GM18519 (cell line): ENCODE measurements around the gene HHATL.

Experiments used
- ATAC-seq: cut with Tn5 transposase; IDR thresholded peaks from one replicate; pipeline ENCODE4 v1.9.1; 2021; ENCODE audit warnings: mild to moderate bottlenecking, moderate library complexity; ENCODE audit not compliant: unreplicated experiment, low FRiP score

Gene HHATL

GRCh38 chr3:42667523-42668412 is 34.8 kb downstream of the HHATL start:
- ATAC-seq, result no peak

DNA sequence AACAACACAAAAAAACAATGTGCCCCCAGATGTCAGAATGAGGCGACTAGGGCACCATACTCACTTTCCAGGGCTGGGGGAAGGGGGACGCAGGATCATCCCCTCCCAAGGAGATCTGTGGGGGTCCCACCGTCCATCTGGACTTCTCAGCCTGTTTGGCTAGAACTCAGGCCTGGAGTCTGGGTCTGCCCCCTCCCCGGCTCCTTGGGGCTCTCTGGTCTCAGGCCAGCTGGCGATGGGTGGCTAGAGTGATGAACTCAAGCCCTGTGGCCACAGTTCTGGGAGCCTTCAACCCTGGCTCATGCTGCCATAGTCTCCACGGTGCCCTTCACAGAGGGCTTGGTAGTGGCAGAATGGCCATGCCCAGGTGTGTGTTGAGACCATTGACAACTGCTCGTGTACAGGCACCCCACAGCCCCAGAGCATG is 35.5 kb downstream of the HHATL start:
- no peak for ATAC-seq

GRCh38 chr3:42666577-42666998 is 36.0 kb downstream of the HHATL start:
- ATAC-seq, result no peak

- no peak for ATAC-seq
Observed at GRCh38 chr3:42666022-42666421, 36.6 kb downstream of the HHATL start.

DNA sequence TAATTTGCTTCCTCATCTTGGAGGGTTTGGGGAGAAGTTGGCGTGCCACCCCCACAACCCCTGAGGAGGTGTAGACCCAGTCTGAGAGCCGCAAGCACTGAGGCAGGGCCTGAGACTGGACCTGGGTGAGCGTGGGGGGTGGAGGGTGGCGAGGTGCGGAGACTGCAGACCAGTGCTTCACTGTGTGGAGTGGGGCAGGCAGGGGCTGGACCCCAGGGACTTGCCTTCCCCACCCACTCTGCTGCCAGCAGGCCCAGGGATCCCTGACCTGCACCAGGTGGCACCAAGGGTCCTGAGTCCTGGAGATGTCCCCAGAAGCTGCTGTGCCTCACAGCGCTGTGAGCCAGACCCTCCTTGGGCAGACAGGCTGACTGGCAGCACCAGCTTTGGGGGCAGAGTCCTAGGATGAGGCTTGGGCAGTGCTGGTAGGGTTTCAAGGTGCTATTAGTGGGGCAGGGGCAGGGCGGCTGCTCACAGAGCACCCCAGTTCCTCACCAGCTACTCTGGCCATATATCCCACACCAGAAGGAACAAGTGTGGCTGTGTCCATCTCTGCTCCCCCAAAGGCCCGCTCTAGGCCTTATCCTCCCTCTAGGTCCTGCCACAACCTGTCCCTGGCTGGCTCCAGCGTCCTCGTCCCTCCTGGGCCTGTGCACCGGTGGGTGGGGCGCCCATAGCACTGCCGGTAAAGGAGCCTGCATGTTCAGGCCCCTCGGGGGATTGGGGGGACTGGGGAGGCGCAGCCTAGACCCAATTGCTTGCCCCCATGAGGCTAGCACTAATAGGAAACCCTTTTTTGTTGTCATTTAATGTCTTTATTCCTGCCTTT is 37.3 kb downstream of the HHATL start:
- no peak for ATAC-seq

DNA sequence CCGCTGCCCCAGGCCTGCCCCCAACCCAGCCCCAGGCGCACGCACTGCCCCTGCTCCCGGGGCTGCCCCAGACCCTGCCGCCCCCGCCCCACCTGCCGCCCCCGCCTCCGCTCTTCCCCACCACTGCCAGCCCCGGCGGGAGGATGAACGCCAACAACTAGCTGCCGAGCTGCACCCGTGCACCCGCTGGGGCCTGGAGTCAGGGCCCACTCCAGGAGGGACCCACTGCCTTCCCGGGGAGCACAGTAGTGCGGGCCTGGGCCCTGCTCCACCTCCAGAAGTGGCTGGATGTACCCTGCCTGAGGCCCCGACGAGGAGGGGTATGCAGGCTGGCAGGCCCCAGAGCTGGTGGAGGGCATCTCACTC is 38.2 kb downstream of the HHATL start:
- ATAC-seq, result no peak

DNA sequence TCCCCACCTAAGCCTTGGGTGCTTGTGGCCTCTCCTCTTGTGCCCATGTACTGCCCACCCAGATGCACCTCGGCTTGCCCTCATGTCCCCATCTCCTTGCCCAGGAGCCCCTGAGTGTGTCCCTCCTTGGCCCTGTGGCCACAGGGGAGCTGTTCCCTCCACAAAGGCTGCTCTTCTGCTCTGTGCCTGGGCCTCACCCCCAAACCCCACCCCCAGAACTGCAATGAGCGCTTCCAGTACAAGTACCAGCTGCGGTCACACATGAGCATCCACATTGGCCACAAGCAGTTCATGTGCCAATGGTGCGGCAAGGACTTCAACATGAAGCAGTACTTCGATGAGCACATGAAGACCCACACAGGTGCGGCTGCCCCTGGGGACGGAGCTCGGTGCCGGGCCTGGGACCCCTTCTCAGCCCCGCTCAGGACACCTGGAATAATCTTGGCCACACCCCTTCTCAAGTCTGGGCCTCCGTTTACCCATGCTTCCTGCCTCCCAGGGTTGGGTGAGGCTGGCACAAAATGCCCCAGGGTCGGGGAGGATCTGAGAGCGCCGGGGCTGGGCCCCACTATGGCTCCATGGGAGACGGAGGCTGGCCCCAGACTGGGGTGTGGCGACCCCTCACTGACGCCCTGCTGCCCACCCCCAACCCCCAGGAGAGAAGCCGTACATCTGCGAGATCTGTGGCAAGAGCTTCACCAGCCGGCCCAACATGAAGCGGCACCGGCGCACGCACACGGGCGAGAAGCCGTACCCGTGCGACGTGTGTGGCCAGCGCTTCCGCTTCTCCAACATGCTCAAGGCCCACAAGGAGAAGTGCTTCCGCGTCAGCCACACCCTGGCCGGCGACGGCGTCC is 38.8 kb downstream of the HHATL start:
- ATAC-seq, result no peak

- ATAC-seq, result no peak
Observed at GRCh38 chr3:42662813-42663535, 39.6 kb downstream of the HHATL start.

GRCh38 chr3:42662037-42662812 is 40.4 kb downstream of the HHATL start:
- no peak for ATAC-seq

DNA sequence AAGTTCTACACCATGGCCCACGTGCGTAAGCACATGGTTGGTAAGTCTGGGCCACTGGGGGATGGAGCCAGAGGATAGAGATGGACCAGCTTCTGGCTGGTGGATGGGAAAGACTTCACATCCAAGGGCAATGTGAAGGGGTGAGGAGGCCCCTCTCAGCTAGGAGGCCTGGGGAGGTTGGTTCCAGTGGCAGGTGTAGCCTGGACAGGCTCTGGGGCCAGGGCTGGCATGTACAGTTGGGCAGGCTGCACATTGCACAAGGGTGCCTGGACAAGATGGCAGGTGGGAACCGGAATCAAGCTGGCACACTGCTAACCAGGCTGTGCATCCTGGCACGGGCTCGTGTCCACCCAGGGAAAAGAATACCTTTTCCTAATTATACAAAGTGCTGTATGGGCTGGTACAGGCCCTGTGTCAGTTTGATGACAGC is 41.0 kb downstream of the HHATL start:
- no peak for ATAC-seq

GRCh38 chr3:42660898-42661297 is 41.7 kb downstream of the HHATL start:
- no peak for ATAC-seq

DNA sequence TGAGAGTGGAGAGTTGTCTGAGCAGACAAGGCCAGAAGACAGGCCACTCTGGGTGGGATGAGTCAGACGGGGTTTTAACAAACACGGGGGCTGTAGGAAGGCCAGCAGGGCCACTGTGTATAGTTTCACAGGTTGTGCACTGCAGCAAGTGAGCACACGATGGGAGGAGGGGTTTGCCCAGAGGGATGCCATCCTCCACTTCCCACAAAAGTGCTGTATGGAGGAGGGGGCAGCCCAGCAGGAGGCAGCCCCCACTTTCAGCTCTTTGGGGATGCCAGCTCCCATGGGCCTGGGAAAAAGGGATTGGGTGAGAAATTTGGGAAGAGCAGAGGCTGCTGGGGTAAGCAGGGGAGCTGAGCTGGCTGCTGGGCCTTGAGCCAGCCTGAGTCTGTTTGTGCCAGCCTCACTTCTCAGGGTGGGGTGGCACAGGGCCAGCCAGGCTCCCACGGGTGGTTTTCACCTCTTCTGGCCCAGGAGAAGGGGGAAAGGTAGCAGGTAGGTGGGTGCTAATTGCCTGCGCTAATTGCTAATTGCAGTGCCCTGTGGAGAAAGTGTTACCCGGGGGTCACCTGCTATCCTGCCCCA is 42.4 kb downstream of the HHATL start:
- no peak for ATAC-seq

- ATAC-seq, result no peak
Observed at GRCh38 chr3:42659451-42660130, 43.0 kb downstream of the HHATL start.

- no peak for ATAC-seq
Observed at GRCh38 chr3:42658771-42659390, 43.7 kb downstream of the HHATL start.

DNA sequence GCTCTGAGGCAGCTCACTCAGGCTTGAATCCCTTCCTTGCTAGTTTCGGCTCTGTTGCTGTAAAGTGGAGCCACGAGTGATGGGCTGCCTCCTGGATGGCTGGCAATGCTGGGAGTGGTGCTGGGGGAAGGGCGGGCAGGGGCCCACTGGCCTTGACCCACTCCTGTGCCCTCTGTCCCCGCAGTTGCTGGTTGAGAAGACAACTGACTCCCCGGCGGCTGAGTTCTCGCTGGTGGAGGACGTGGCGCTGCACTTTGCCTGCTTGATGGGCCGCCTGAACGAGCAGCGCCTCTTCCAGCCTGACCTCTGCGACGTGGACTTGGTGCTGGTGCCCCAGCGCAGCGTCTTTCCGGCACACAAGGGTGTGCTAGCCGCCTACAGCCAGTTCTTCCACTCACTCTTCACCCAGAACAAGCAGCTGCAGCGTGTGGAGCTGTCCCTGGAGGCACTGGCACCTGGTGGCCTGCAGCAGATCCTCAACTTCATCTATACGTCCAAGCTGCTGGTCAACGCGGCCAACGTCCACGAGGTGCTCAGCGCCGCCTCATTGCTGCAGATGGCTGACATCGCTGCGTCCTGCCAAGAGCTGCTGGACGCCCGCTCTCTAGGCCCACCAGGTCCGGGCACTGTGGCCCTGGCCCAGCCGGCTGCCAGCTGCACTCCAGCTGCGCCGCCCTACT is 44.4 kb downstream of the HHATL start:
- ATAC-seq, result no peak

DNA sequence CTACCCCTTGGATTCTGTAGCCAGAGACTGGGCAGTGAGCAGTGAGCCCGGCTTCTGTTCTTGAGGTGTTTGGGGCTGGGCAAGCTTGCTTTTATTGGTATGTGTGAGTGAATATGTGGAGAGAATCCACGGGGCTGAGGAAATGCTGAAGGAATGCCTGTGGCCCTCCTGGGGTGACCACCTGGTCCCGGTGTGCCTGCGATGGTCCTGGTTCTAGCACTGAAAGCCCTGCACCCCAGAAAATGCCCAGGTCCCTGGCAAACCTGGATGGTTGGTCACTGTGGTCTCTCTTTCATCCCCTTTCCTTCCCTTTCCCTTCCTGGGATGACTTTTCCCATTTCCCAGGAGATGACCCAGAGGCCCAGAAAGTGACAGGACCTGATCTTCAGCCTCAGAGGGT is 44.9 kb downstream of the HHATL start:
- no peak for ATAC-seq
